HG02588 (cell line): ENCODE results near the gene FMC1.

Experiments used
- ATAC-seq: cut with Tn5 transposase; IDR thresholded peaks from one replicate; pipeline ENCODE4 v1.9.1; 2021; ENCODE audit warnings: mild to moderate bottlenecking, moderate library complexity; ENCODE audit not compliant: unreplicated experiment

The FMC1 gene

DNA sequence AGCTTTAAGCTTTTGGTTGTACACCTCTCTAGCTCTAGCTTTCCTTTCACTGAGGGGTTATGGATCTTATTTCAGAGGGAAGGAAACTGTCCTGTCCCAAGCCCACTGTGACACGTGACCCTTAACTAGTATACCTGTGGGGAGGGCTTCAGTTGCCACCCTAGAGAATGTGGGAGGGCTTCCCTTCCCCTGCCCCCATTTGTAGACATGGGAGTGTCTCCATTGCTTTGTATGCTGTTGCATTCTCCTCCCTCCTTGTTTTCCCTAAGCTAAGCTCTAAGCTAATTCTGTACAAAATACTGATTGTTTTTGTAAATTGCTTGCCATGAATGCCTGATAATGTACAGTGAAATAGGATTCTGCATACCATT is 29.8 kb downstream of the FMC1 start:
- no peak for ATAC-seq

DNA sequence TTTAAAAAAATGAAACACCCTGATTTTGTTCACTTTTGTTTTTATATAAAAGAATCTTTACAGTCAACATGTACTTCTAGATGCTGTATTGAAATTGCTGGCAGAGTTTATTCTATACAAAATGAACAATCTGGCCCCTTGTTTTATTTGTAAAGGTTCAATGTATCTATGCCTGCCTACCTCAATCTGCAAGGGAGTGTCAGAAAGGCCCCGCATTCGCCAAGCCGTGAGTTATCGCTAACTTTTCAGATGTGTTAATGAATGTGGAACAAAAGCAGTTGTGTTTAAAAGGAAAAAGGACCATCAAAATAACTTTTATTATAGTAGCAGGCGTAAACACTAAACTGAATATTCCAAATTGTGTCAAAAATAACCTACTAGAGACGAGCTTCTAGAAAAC is 33.1 kb downstream of the FMC1 start:
- ATAC-seq: no peak

DNA sequence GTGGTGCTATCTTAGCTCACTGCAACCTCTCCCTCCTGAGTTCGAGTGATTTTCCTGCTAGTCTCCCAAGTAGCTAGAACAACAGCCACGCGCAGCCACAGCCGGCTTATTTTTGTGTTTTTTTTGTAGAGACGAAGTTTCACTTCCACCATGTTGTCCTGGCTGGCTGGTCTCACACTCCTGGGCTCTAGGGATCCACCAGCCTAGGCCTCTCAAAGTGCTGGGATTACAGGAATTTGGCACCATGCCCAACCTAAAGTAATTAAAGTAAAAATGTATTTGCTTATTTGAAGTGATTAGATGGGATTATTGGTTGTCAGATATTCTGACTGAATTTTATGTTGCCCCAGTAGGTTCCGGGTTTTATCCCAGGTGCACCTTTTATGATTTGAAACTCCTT is 41.3 kb downstream of the FMC1 start:
- ATAC-seq: no peak

DNA sequence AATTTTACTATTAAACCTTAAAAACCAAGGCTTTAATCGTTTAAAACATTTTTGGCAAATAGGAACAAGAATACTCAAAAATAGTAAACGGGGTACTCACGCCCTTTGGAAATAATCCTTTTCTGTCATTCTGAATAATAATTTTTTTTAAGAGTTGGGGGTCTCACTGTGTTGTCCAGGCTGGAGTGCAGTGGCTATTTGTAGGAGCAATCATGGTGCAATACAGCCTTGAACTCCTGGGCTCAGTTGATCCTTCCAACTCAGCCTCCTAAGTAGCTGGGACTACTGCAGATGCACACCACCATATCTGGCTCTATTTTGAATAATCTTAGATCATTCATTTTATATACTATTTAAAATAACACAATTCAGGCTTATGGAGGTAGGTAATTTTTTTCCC is 43.5 kb downstream of the FMC1 start:
- ATAC-seq: no peak

DNA sequence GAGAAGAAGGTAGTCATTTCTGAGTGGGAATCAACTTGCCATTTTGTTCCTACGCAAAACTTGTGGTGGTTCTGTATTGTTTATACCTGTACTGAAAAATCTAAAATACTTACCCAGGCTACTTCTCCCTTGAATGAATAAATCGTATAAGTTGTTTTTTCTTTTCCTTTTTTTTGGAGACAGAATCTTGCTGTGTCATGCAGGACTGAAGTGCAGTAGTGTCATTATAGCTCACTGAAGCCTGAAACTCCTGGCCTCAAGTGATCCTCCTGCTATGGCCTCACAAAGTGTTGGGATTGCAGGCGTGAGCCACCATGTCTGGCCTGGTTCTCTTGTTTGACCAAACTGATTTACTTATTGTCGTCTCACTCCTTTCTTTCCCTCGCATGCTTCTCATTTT is 46.5 kb downstream of the FMC1 start:
- ATAC-seq: no peak

DNA sequence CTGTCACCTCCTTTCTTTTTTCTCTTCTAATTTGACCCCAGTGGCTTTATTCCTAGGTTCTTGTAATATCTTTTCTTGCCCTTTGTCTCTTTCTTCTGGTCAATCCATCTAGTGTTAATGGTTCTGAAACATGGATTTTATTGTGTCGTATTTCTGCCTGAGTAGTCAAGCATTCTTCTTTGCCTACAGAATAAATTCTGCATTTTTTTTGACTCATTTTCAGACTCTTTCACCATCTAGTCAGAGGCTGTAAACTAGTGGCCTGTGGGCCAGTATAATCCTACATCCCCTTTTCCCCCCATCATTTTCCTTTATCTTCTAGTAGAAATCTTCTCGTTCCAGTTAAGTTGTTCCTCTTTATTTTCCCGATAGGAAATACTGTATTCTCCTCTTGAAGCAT is 48.0 kb downstream of the FMC1 start:
- ATAC-seq: no peak

DNA sequence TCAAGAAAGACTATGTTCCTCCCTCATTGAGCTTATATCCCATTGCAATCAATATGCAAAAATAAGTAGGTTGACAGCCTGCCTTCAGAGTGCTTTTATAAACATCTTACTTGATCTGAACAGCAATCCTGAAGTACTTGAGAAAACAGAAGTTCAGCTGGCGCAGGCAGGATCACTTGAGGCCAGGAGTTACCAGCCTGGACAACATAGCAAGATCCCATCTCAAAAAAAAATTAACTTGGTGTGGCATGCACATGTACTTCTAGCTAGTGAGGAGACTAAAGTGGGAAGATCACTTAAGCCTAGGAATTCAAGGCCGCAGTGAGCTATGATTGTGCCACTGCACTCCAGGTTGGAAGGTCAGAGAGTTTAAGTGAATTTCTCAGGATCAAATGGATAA is 48.6 kb downstream of the FMC1 start:
- ATAC-seq: no peak

DNA sequence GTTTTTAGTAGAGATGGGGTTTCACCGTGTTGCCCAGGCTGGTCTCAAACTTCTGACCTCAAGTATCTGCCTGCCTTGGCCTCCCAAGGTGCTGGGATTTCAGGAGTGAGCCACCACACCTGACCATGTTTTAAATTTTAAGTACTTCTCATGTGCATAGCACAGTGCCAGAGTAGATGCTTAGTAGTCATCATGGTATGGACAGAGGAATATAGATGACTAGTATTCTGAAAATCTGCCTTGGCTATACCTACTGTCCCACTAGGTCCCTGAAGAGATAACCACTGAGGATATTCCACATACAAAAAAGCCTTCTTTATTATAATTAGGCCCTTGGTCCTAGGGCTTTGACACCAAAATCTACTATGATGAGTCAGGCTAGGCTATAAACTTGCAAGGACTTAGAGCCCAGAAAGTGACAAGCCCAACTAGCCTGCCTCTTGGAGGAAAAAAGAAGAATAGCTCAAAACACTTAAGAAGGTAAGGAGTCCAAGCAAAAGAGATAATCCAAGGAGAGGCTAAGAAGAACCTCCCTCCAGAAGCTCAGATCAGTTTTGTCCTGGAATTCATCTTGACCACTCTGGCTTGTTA is 52.6 kb downstream of the FMC1 start:
- ATAC-seq: no peak

DNA sequence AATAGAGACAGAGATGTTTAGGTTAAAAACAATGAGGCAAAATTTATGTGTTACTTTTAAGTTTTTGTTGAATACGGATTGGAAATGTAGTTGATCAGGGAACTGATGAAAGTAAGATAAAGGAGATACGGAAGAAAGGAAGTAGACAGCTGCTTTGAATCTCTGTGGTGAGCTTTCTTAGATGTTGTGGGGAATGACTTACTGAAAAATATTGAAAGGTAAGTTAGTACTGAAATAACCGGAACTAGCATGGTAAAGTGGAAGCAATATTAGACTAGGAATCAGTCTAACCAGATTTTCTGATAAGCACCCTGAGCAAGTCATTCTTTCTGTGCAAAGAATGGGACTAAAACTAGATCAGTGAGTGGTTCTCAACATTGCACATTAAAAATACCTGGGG is 53.4 kb downstream of the FMC1 start:
- no peak for ATAC-seq
